Loucy (cell line): ENCODE measurements around the gene TLX3.

Experiments
- H2AFZ ChIP-seq: fragments of 200-600 bp; sonication (generic); 2 replicates; pipeline ENCODE4 v1.6.0; 2016; ENCODE audit warnings: antibody characterized with exemption, mild to moderate bottlenecking, low read length, moderate library complexity
- H3F3A ChIP-seq: fragments of 200-600 bp; 2 replicates; pipeline ENCODE4 v1.6.0; 2016; ENCODE audit warnings: antibody characterized with exemption, low read depth, mild to moderate bottlenecking
- H3K27me3 ChIP-seq: fragments of 200-600 bp; sonication (generic); 2 replicates; pipeline ENCODE4 v1.6.1; 2014; ENCODE audit warnings: low read length, mild to moderate bottlenecking; ENCODE audit not compliant: insufficient read depth, poor library complexity, severe bottlenecking
- H3K36me3 ChIP-seq: fragments of 200-600 bp; sonication (generic); 2 replicates; pipeline ENCODE4 v1.6.1; 2016; ENCODE audit warnings: low read length; ENCODE audit not compliant: insufficient read depth
- H3K4me1 ChIP-seq: fragments of 200-600 bp; sonication (generic); 2 replicates; pipeline ENCODE4 v1.5.1; 2014; ENCODE audit warnings: low read length, mild to moderate bottlenecking; ENCODE audit not compliant: insufficient read depth, poor library complexity, severe bottlenecking
- H3K4me2 ChIP-seq: fragments of 200-600 bp; sonication (generic); 2 replicates; pipeline ENCODE4 v1.6.0; 2014; ENCODE audit warnings: antibody characterized with exemption, low read length, low read depth, mild to moderate bottlenecking; ENCODE audit not compliant: poor library complexity, severe bottlenecking
- H3K4me3 ChIP-seq: fragments of 200-600 bp; sonication (generic); 2 replicates; pipeline ENCODE4 v1.5.1; 2014; ENCODE audit warnings: low read length, mild to moderate bottlenecking, mixed read lengths; ENCODE audit not compliant: poor library complexity, severe bottlenecking
- H3K79me2 ChIP-seq: fragments of 200-600 bp; sonication (generic); 2 replicates; pipeline ENCODE4 v1.6.1; 2014; ENCODE audit warnings: low read length; ENCODE audit not compliant: insufficient read depth
- H3K9ac ChIP-seq: fragments of 200-600 bp; sonication (generic); 2 replicates; pipeline ENCODE4 v1.6.0; 2014; ENCODE audit warnings: mild to moderate bottlenecking, low read depth, low read length, moderate library complexity; ENCODE audit not compliant: poor library complexity, severe bottlenecking
- H3K9me2 ChIP-seq: fragments of 200-600 bp; sonication (generic); replicated peaks from 2 replicates; pipeline ENCODE4 v1.6.1; 2016; ENCODE audit warnings: low read depth, low read length, mixed read lengths
- H3K9me3 ChIP-seq: fragments of 200-600 bp; sonication (generic); 2 replicates; pipeline ENCODE4 v1.6.1; 2014; ENCODE audit warnings: mild to moderate bottlenecking, antibody characterized with exemption, low read length, low read depth; ENCODE audit not compliant: insufficient read depth
- H4K20me1 ChIP-seq: fragments of 200-600 bp; sonication (generic); 2 replicates; pipeline ENCODE4 v1.6.0; 2014; ENCODE audit warnings: antibody characterized with exemption, low read length, mild to moderate bottlenecking; ENCODE audit not compliant: insufficient read depth, poor library complexity, severe bottlenecking
- EZH2phosphoT487 ChIP-seq: fragments of 200-600 bp; IDR thresholded peaks from 2 replicates; pipeline ENCODE4 v1.6.1; 2018; ENCODE audit warnings: antibody characterized with exemption, mild to moderate bottlenecking, moderate library complexity, borderline replicate concordance
- TF ChIP-seq, protein P1 (sequence below): fragments of 200-600 bp; sonication (generic); conservative IDR thresholded peaks from 2 replicates; pipeline ENCODE4 v1.5.1; 2014; ENCODE audit warnings: mild to moderate bottlenecking, antibody characterized with exemption, low read length

Gene TLX3

GRCh38 chr5:171322527-171322926 is 13.5 kb downstream of the TLX3 start:
- TF ChIP-seq, protein P1, sequence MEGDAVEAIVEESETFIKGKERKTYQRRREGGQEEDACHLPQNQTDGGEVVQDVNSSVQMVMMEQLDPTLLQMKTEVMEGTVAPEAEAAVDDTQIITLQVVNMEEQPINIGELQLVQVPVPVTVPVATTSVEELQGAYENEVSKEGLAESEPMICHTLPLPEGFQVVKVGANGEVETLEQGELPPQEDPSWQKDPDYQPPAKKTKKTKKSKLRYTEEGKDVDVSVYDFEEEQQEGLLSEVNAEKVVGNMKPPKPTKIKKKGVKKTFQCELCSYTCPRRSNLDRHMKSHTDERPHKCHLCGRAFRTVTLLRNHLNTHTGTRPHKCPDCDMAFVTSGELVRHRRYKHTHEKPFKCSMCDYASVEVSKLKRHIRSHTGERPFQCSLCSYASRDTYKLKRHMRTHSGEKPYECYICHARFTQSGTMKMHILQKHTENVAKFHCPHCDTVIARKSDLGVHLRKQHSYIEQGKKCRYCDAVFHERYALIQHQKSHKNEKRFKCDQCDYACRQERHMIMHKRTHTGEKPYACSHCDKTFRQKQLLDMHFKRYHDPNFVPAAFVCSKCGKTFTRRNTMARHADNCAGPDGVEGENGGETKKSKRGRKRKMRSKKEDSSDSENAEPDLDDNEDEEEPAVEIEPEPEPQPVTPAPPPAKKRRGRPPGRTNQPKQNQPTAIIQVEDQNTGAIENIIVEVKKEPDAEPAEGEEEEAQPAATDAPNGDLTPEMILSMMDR, result no peak
- TF ChIP-seq EZH2phosphoT487, result no peak
- H3K36me3 ChIP-seq, result no peaks in the 10 kb centered on the region
- H3F3A ChIP-seq, result no peaks in the 10 kb centered on the region
- H3K79me2 ChIP-seq, result no peaks in the 10 kb centered on the region
- no peak overlapping the region for H3K4me2 ChIP-seq
- no peaks in the 10 kb centered on the region for H3K9me3 ChIP-seq
- H3K9me2 ChIP-seq, result no peaks in the 10 kb centered on the region
- no peak overlapping the region for H2AFZ ChIP-seq
- no peaks in the 10 kb centered on the region for H3K27me3 ChIP-seq
- H3K4me1 ChIP-seq, result no peaks in the 10 kb centered on the region
- no peak overlapping the region for H3K4me3 ChIP-seq
- no peaks in the 10 kb centered on the region for H4K20me1 ChIP-seq
- H3K9ac ChIP-seq, result no peak overlapping the region

GRCh38 chr5:171323007-171323406 is 14.0 kb downstream of the TLX3 start:
- no peak overlapping the region for H3K9ac ChIP-seq
- H3K79me2 ChIP-seq, result no peaks in the 10 kb centered on the region

GRCh38 chr5:171323806-171324632 is 15.0 kb downstream of the TLX3 start:
- no peaks in the 10 kb centered on the region for H3F3A ChIP-seq
- no peak overlapping the region for H3K4me2 ChIP-seq
- no peaks in the 10 kb centered on the region for H4K20me1 ChIP-seq
- no peaks in the 10 kb centered on the region for H3K9me2 ChIP-seq
- no peak overlapping the region for H2AFZ ChIP-seq
- no peaks in the 10 kb centered on the region for H3K4me1 ChIP-seq
- no peak for TF ChIP-seq EZH2phosphoT487
- TF ChIP-seq, protein P1, result no peak
- no peak overlapping the region for H3K9ac ChIP-seq
- H3K4me3 ChIP-seq, result no peak overlapping the region
- no peaks in the 10 kb centered on the region for H3K9me3 ChIP-seq
- H3K27me3 ChIP-seq, result no peaks in the 10 kb centered on the region
- no peaks in the 10 kb centered on the region for H3K36me3 ChIP-seq
- H3K79me2 ChIP-seq, result no peaks in the 10 kb centered on the region

More at GRCh38 chr5:171323007-171323406, 14.0 kb downstream of the TLX3 start:
- H3K36me3 ChIP-seq, result no peaks in the 10 kb centered on the region
- H3K4me2 ChIP-seq, result no peak overlapping the region
- no peaks in the 10 kb centered on the region for H3K27me3 ChIP-seq
- no peaks in the 10 kb centered on the region for H3K9me2 ChIP-seq
- TF ChIP-seq EZH2phosphoT487, result no peak
- TF ChIP-seq, protein P1, result no peak
- no peaks in the 10 kb centered on the region for H3K4me1 ChIP-seq
- H3K9me3 ChIP-seq, result no peaks in the 10 kb centered on the region
- no peaks in the 10 kb centered on the region for H3F3A ChIP-seq
- no peak overlapping the region for H3K4me3 ChIP-seq
- no peak overlapping the region for H2AFZ ChIP-seq
- no peaks in the 10 kb centered on the region for H4K20me1 ChIP-seq
